GM12801 (cell line): Measurements from ENCODE around the gene PLEKHG4.

ENCODE experiments used
- CTCF ChIP-seq: IDR thresholded peaks from one replicate; pipeline ENCODE4 v1.5.1; 2011; ENCODE audit warnings: control low read depth; ENCODE audit not compliant: insufficient read length; ENCODE audit errors: extremely low read depth

Gene PLEKHG4

GRCh38 chr16:67235816-67236562 lies 43.3 kb upstream of the PLEKHG4 start:
- TF ChIP-seq CTCF = no peak

GRCh38 chr16:67236563-67237395 lies 42.6 kb upstream of the PLEKHG4 start:
- TF ChIP-seq CTCF = no peak

GRCh38 chr16:67237396-67238277 lies 41.7 kb upstream of the PLEKHG4 start:
- no peak for TF ChIP-seq CTCF

- TF ChIP-seq CTCF = no peak
Measured at GRCh38 chr16:67238278-67238575, 41.1 kb upstream of the PLEKHG4 start.

- no peak for TF ChIP-seq CTCF
Measured at GRCh38 chr16:67238806-67239470, 40.4 kb upstream of the PLEKHG4 start.

GRCh38 chr16:67240506-67240905 lies 38.8 kb upstream of the PLEKHG4 start:
- no peak for TF ChIP-seq CTCF
